ENCODE data around the gene TFDP1.
"Not testable (repeated sequence)": the region's sequence is repeated elsewhere in the genome, so short reads cannot be mapped to it uniquely, and the experiment has no call there.

Gene TFDP1

DNA sequence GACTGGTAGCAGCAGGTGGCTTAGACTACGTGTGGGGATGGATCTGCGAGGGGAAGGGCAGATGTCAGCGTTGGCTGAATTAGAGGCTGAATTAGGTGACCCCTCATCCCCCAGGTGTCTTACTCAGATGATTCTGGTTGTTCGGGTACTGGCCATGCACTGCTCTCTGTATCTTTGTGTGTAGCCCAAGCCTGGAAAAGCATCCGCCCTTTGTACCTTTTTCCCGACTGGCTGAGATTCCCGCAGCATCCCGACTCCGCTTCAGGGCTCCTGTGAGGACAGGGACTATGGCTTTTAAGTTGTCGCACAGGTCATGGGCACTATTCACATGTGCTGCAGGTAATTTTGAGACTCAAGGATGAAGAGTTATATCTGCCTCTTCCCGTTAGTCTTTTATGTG, 7.2 kb downstream of the TFDP1 start:
- no peaks in the 10 kb centered on the region for H3K9me2 ChIP-seq (replicated peaks; ENCODE audit: insufficient read depth, low read length)
- no peak overlapping the region for H3K4me2 ChIP-seq (ENCODE audit: low read depth, low read length, poor library complexity, severe bottlenecking)
- no peak overlapping the region for H3K9ac ChIP-seq (ENCODE audit: low read length)
- no peaks in the 10 kb centered on the region for H3K27me3 ChIP-seq (ENCODE audit: low read length)
- peaks cover 99% of the 10 kb centered on the region for H3K79me2 ChIP-seq (ENCODE audit: insufficient read depth, low read length)
- 0 out of 2 replicates have a peak, but pooled peaks cover 3% of the 10 kb centered on the region for H3F3A ChIP-seq (ENCODE audit: insufficient read depth)
- no peaks in the 10 kb centered on the region; the same call in 1 of the 2 replicates for H3K9me3 ChIP-seq (ENCODE audit: insufficient read depth, low read length)
- no peak overlapping the region for H3K4me3 ChIP-seq (ENCODE audit: insufficient read depth, low read length, poor library complexity, severe bottlenecking)
- TF ChIP-seq CTCF (IDR thresholded peaks at IDR 0.05; ENCODE audit: insufficient read depth, low read length, poor library complexity, severe bottlenecking) (no peak), EZH2phosphoT487 (conservative IDR thresholded peaks at IDR 0.05; ENCODE audit: low read length) (no peak)
- H3K36me3 ChIP-seq (ENCODE audit: low read length): peaks cover 29% of the 10 kb centered on the region
- H2AFZ ChIP-seq (ENCODE audit: low read depth, low read length, severe bottlenecking): no peak overlapping the region
- no peak overlapping the region for H3K27ac ChIP-seq (ENCODE audit: low read depth, low read length)
- H4K20me1 ChIP-seq (ENCODE audit: low read depth, low read length): peaks cover 28% of the 10 kb centered on the region

DNA sequence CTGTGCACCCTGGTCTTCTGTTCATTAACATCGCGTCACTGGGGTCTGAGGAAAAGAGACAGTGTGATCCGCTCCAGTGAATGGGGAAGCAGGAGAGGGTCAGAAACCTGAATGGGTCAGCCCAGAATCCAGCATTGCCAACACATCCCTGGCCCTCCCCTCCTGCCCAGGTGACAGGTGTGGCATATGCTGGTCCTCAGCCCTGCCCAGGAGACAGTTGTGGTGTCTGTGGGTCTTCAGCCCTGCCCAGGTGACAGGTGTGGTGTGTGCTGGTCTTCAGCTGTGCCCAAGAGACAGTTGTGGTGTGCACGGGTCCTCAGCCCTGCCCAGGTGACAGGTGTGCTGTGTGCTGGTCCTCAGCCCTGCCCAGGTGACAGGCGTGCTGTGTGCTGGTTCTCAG, 8.0 kb downstream of the TFDP1 start:
- TF ChIP-seq EZH2phosphoT487 (conservative IDR thresholded peaks at IDR 0.05; ENCODE audit: low read length): no peak
- no peak for TF ChIP-seq CTCF (IDR thresholded peaks at IDR 0.05; ENCODE audit: insufficient read depth, low read length, poor library complexity, severe bottlenecking)

DNA sequence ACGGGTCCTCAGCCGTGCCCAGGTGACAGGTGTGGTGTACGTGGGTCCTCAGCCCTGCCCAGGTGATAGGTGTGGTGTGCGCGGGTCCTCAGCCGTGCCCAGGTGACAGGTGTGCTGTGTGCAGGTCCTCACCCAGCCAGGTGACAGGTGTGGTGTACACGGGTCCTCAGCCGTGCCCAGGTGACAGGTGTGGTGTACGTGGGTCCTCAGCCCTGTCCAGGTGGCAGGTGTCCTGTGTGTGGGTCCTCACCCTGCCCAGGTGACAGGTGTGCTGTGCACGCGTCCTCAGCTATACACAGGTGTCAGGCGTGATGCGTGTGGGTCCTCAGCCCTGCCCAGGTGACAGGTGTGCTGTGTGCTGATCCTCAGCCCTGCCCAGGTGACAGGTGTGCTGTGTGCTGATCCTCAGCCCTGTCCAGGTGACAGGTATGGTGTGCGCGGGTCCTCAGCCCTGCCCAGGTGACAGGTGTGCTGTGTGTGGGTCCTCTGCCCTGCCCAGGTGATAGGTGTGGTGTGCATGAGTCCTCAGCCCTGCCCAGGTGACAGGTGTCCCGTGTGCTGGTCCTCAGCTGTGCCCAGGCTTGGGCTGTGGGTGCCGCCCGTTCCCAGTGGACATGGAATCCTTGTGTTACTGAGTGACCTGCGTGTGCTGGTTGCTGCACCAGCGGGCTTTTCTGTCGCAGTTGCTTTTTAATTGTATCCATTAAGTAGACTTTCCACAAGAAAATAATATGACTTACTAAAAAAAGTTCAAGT, 9.7 kb downstream of the TFDP1 start:
- not testable (repeated sequence) for H3K9me3 ChIP-seq (ENCODE audit: insufficient read depth, low read length); H3F3A ChIP-seq (ENCODE audit: insufficient read depth); H2AFZ ChIP-seq (ENCODE audit: low read depth, low read length, severe bottlenecking); H3K27ac ChIP-seq (ENCODE audit: low read depth, low read length); H3K4me2 ChIP-seq (ENCODE audit: low read depth, low read length, poor library complexity, severe bottlenecking); H3K9me2 ChIP-seq (replicated peaks; ENCODE audit: insufficient read depth, low read length); H3K9ac ChIP-seq (ENCODE audit: low read length); H3K27me3 ChIP-seq (ENCODE audit: low read length); H3K4me3 ChIP-seq (ENCODE audit: insufficient read depth, low read length, poor library complexity, severe bottlenecking)
- Histone ChIP-seq H3K36me3 (ENCODE audit: low read length) (peaks cover 36% of the 10 kb centered on the region), H3K79me2 (ENCODE audit: insufficient read depth, low read length) (peaks cover 99% of the 10 kb centered on the region), H4K20me1 (ENCODE audit: low read depth, low read length) (peaks cover 38% of the 10 kb centered on the region)

More for the DNA sequence above, 8.0 kb downstream of the TFDP1 start:
- Histone ChIP-seq H3K79me2 (ENCODE audit: insufficient read depth, low read length) (peaks cover 99% of the 10 kb centered on the region), H3F3A (ENCODE audit: insufficient read depth) (0 out of 2 replicates have a peak, but pooled peaks cover 3% of the 10 kb centered on the region), H3K36me3 (ENCODE audit: low read length) (peaks cover 28% of the 10 kb centered on the region), H3K4me2 (ENCODE audit: low read depth, low read length, poor library complexity, severe bottlenecking) (no peak overlapping the region), H2AFZ (ENCODE audit: low read depth, low read length, severe bottlenecking) (no peak overlapping the region), H3K27me3 (ENCODE audit: low read length) (no peaks in the 10 kb centered on the region), H3K9me2 (replicated peaks; ENCODE audit: insufficient read depth, low read length) (no peaks in the 10 kb centered on the region), H3K4me3 (ENCODE audit: insufficient read depth, low read length, poor library complexity, severe bottlenecking) (no peak overlapping the region), H3K9ac (ENCODE audit: low read length) (no peak overlapping the region), H4K20me1 (ENCODE audit: low read depth, low read length) (peaks cover 33% of the 10 kb centered on the region), H3K27ac (ENCODE audit: low read depth, low read length) (no peak overlapping the region), H3K9me3 (ENCODE audit: insufficient read depth, low read length) (no peaks in the 10 kb centered on the region; the same call in 1 of the 2 replicates)

DNA sequence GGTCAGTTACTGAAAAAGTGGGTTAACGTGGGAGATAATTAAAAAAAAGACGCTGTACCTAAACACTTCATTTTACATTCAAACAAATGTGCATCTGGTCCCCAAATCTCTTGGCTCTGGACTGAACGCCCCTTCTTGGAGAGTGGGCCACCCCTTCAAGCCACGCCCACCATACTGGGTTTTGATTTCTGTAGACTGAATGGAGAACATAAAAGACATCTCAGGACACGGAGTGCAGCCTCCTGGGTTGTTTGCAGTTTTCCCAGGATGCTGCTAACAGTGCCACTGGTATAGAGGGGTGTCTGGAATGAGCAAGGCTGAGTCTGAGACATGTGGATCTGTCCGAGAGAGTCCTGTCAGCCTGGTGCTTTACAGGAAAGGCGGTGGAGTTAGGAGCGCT, 10.6 kb downstream of the TFDP1 start:
- no peak overlapping the region for H3K4me3 ChIP-seq (ENCODE audit: insufficient read depth, low read length, poor library complexity, severe bottlenecking)
- H3K4me2 ChIP-seq (ENCODE audit: low read depth, low read length, poor library complexity, severe bottlenecking): no peak overlapping the region
- H2AFZ ChIP-seq (ENCODE audit: low read depth, low read length, severe bottlenecking): no peak overlapping the region
- H3K79me2 ChIP-seq (ENCODE audit: insufficient read depth, low read length): peaks cover 99% of the 10 kb centered on the region
- H3K9me3 ChIP-seq (ENCODE audit: insufficient read depth, low read length): no peaks in the 10 kb centered on the region; the same call in 1 of the 2 replicates
- TF ChIP-seq CTCF (IDR thresholded peaks at IDR 0.05; ENCODE audit: insufficient read depth, low read length, poor library complexity, severe bottlenecking) (no peak), EZH2phosphoT487 (conservative IDR thresholded peaks at IDR 0.05; ENCODE audit: low read length) (no peak)
- H3K36me3 ChIP-seq (ENCODE audit: low read length): peaks cover 36% of the 10 kb centered on the region
- H3F3A ChIP-seq (ENCODE audit: insufficient read depth): 0 out of 2 replicates have a peak, but pooled peaks cover 3% of the 10 kb centered on the region
- no peak overlapping the region for H3K9ac ChIP-seq (ENCODE audit: low read length)
- H3K27ac ChIP-seq (ENCODE audit: low read depth, low read length): no peak overlapping the region
- H3K9me2 ChIP-seq (replicated peaks; ENCODE audit: insufficient read depth, low read length): no peaks in the 10 kb centered on the region
- peaks cover 42% of the 10 kb centered on the region for H4K20me1 ChIP-seq (ENCODE audit: low read depth, low read length)
- H3K27me3 ChIP-seq (ENCODE audit: low read length): no peaks in the 10 kb centered on the region
